Uterus (tissue), 2 donors: ENCODE results near the gene PLB1.

Source experiments
- POLR2A ChIP-seq, 2 donors: fragments of 450-650 bp; IDR thresholded peaks; one replicate each; pipeline ENCODE4 v1.6.1; 2016; ENCODE audit warnings: antibody characterized with exemption in 2 of 2, mild to moderate bottlenecking in 1 of 2, moderate library complexity in 1 of 2
- TF ChIP-seq, protein P1 (sequence below), 4 experiments: fragments of 200-600 bp in 2 of 4; fragments of 450-650 bp in 2 of 4; sonication (generic) in 2 of 4; IDR thresholded peaks; one replicate each; pipeline ENCODE4 v1.5.1; 2016 to 2019; ENCODE audit warnings: antibody characterized with exemption in 4 of 4, mild to moderate bottlenecking in 2 of 4, moderate library complexity in 1 of 4

DNA sequence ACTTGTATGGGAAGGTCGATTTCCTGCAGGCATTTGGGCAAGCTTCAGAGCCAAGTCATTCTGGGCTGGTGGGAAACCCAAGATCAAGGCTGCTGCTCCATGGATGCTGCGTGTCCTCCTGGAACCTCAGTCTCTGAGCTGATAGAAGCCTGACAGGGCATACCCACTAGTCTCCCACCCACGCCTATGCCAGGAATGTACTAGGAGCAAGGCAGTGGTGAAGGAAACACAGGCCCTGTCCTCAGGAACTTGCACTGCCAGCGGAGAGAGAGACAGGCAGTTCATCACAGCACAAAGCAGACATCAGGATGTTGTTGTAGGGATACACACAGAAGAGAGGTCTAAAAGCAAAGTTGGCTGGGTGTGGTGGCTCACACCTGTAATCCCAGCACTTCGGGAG is 84.2 kb downstream of the PLB1 start:
- TF ChIP-seq, protein P1, sequence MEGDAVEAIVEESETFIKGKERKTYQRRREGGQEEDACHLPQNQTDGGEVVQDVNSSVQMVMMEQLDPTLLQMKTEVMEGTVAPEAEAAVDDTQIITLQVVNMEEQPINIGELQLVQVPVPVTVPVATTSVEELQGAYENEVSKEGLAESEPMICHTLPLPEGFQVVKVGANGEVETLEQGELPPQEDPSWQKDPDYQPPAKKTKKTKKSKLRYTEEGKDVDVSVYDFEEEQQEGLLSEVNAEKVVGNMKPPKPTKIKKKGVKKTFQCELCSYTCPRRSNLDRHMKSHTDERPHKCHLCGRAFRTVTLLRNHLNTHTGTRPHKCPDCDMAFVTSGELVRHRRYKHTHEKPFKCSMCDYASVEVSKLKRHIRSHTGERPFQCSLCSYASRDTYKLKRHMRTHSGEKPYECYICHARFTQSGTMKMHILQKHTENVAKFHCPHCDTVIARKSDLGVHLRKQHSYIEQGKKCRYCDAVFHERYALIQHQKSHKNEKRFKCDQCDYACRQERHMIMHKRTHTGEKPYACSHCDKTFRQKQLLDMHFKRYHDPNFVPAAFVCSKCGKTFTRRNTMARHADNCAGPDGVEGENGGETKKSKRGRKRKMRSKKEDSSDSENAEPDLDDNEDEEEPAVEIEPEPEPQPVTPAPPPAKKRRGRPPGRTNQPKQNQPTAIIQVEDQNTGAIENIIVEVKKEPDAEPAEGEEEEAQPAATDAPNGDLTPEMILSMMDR (IDR thresholded peaks at IDR 0.05), result no peak
- no peak for TF ChIP-seq POLR2A (IDR thresholded peaks at IDR 0.05)
